SK-N-SH treated with all-trans-retinoic acid at 6 μM for 48 hours (cell line): Measurements from ENCODE around the gene RASSF10.

Source experiments
- ATAC-seq: fragments of 200-7000 bp; cut with Tn5 transposase; 3 replicates; pipeline ENCODE4 v1.9.1; 2020; ENCODE audit warnings: mild to moderate bottlenecking, moderate library complexity
- ARNTL ChIP-seq: fragments of 450-650 bp; formaldehyde crosslinking; IDR thresholded peaks from 2 replicates; pipeline ENCODE4 v1.5.0; 2020; ENCODE audit warnings: low read depth, mild to moderate bottlenecking, moderate library complexity, borderline replicate concordance
- BACH2 ChIP-seq: fragments of 250-450 bp; sonication (Bioruptor Pico); IDR thresholded peaks from 2 replicates; pipeline ENCODE4 v1.9.0; 2021; ENCODE audit warnings: mild to moderate bottlenecking, borderline replicate concordance
- CSDC2 ChIP-seq: fragments of 250-450 bp; sonication (Bioruptor Pico); IDR thresholded peaks from 2 replicates; pipeline ENCODE4 v1.5.0; 2020; ENCODE audit warnings: mild to moderate bottlenecking, moderate library complexity
- ESRRG ChIP-seq: fragments of 250-450 bp; sonication (Bioruptor Pico); IDR thresholded peaks from 2 replicates; pipeline ENCODE4 v1.6.1; 2021; ENCODE audit warnings: mild to moderate bottlenecking
- GLIS3 ChIP-seq: fragments of 250-450 bp; sonication (Bioruptor Pico); IDR thresholded peaks from 2 replicates; pipeline ENCODE4 v1.5.0; 2020; ENCODE audit warnings: mild to moderate bottlenecking, moderate library complexity
- ISL1 ChIP-seq: fragments of 250-450 bp; sonication (Bioruptor Pico); IDR thresholded peaks from 2 replicates; pipeline ENCODE4 v2.1.2; 2022; ENCODE audit warnings: mild to moderate bottlenecking, moderate library complexity
- OSR1 ChIP-seq: fragments of 250-450 bp; sonication (Bioruptor Pico); IDR thresholded peaks from 2 replicates; pipeline ENCODE4 v1.8.0; 2022; ENCODE audit warnings: moderate library complexity, mild to moderate bottlenecking, inconsistent platforms
- RARB ChIP-seq: fragments of 250-450 bp; sonication (Bioruptor Pico); IDR thresholded peaks from 2 replicates; pipeline ENCODE4 v1.8.0; 2021; ENCODE audit warnings: mild to moderate bottlenecking, moderate library complexity
- TCF4 ChIP-seq: fragments of 250-450 bp; sonication (Bioruptor Pico); IDR thresholded peaks from 2 replicates; pipeline ENCODE4 v1.8.0; 2021; ENCODE audit warnings: mild to moderate bottlenecking, moderate library complexity, borderline replicate concordance
- TOX ChIP-seq: fragments of 250-450 bp; sonication (Bioruptor Pico); IDR thresholded peaks from 2 replicates; pipeline ENCODE4 v1.8.0; 2021; ENCODE audit warnings: mild to moderate bottlenecking, moderate library complexity, borderline replicate concordance
- ZFP3 ChIP-seq: fragments of 250-450 bp; sonication (Bioruptor Pico); IDR thresholded peaks from 2 replicates; pipeline ENCODE4 v1.5.0; 2020; ENCODE audit warnings: mild to moderate bottlenecking, moderate library complexity
- ZNF565 ChIP-seq: fragments of 450-650 bp; formaldehyde crosslinking; conservative IDR thresholded peaks from 2 replicates; pipeline ENCODE4 v1.5.0; 2020; ENCODE audit warnings: low read depth, mild to moderate bottlenecking, moderate library complexity
- ZNF70 ChIP-seq: fragments of 450-650 bp; formaldehyde crosslinking; IDR thresholded peaks from 2 replicates; pipeline ENCODE4 v1.5.0; 2020; ENCODE audit warnings: mild to moderate bottlenecking, moderate library complexity
- ZNF8 ChIP-seq: fragments of 450-650 bp; formaldehyde crosslinking; IDR thresholded peaks from 2 replicates; pipeline ENCODE4 v1.5.0; 2020; ENCODE audit warnings: mild to moderate bottlenecking, moderate library complexity
- TF ChIP-seq, protein P1 (sequence below): fragments of 250-450 bp; sonication (Bioruptor Pico); IDR thresholded peaks from 2 replicates; pipeline ENCODE4 v1.8.0; 2021; ENCODE audit warnings: low read depth, mild to moderate bottlenecking, moderate library complexity, borderline replicate concordance
- TF ChIP-seq, protein P2 (sequence below): fragments of 250-450 bp; sonication (Bioruptor Pico); IDR thresholded peaks from 2 replicates; pipeline ENCODE4 v1.5.1; 2021; ENCODE audit warnings: mild to moderate bottlenecking, moderate library complexity
- TF ChIP-seq, protein P3 (sequence below): fragments of 250-450 bp; sonication (Bioruptor Pico); IDR thresholded peaks from 2 replicates; pipeline ENCODE4 v1.5.1; 2020; ENCODE audit warnings: low read depth, mild to moderate bottlenecking, moderate library complexity
- TF ChIP-seq, protein P4 (sequence below): fragments of 250-450 bp; sonication (Bioruptor Pico); IDR thresholded peaks from 2 replicates; pipeline ENCODE4 v1.5.0; 2020; ENCODE audit warnings: mild to moderate bottlenecking, moderate library complexity
- TF ChIP-seq, protein P5 (sequence below): fragments of 250-450 bp; sonication (Bioruptor Pico); IDR thresholded peaks from 2 replicates; pipeline ENCODE4 v1.8.0; 2020; ENCODE audit warnings: mild to moderate bottlenecking, moderate library complexity, borderline replicate concordance

The RASSF10 gene

DNA sequence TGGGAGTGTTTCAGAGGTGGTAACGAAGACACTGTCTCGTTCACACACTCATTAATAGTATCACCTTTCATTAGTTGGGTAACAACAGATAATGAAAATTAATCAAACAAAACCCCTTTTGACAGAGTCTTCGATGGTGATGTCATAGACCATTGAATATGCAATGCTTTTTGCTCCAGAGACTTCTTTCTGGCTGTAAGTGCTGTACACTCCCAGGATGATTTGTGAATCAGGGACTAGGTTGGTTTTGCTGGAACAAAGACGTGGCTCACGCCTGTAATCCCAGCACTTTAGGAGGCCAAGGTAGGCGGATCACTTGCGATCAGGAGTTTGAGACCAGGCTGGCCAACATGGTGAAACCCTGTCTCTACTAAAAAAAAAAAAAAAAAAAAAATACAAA is 9.5 kb upstream of the RASSF10 start:
- TF ChIP-seq ZNF70 (CRISPR knock-in tag) (no peak), BACH2 (CRISPR knock-in tag) (no peak), ARNTL (CRISPR knock-in tag) (no peak), ZNF565 (CRISPR knock-in tag) (no peak), ISL1 (CRISPR knock-in tag) (no peak), OSR1 (no peak), ZFP3 (CRISPR knock-in tag) (no peak), TCF4 (CRISPR knock-in tag) (no peak), RARB (no peak), GLIS3 (no peak)
- TF ChIP-seq, protein P1, sequence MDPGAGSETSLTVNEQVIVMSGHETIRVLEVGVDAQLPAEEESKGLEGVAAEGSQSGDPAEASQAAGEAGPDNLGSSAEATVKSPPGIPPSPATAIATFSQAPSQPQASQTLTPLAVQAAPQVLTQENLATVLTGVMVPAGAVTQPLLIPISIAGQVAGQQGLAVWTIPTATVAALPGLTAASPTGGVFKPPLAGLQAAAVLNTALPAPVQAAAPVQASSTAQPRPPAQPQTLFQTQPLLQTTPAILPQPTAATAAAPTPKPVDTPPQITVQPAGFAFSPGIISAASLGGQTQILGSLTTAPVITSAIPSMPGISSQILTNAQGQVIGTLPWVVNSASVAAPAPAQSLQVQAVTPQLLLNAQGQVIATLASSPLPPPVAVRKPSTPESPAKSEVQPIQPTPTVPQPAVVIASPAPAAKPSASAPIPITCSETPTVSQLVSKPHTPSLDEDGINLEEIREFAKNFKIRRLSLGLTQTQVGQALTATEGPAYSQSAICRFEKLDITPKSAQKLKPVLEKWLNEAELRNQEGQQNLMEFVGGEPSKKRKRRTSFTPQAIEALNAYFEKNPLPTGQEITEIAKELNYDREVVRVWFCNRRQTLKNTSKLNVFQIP (CRISPR knock-in tag) = no peak
- TF ChIP-seq, protein P2, sequence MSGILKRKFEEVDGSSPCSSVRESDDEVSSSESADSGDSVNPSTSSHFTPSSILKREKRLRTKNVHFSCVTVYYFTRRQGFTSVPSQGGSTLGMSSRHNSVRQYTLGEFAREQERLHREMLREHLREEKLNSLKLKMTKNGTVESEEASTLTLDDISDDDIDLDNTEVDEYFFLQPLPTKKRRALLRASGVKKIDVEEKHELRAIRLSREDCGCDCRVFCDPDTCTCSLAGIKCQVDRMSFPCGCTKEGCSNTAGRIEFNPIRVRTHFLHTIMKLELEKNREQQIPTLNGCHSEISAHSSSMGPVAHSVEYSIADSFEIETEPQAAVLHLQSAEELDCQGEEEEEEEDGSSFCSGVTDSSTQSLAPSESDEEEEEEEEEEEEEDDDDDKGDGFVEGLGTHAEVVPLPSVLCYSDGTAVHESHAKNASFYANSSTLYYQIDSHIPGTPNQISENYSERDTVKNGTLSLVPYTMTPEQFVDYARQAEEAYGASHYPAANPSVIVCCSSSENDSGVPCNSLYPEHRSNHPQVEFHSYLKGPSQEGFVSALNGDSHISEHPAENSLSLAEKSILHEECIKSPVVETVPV (CRISPR knock-in tag) = no peak
- TF ChIP-seq, protein P3, sequence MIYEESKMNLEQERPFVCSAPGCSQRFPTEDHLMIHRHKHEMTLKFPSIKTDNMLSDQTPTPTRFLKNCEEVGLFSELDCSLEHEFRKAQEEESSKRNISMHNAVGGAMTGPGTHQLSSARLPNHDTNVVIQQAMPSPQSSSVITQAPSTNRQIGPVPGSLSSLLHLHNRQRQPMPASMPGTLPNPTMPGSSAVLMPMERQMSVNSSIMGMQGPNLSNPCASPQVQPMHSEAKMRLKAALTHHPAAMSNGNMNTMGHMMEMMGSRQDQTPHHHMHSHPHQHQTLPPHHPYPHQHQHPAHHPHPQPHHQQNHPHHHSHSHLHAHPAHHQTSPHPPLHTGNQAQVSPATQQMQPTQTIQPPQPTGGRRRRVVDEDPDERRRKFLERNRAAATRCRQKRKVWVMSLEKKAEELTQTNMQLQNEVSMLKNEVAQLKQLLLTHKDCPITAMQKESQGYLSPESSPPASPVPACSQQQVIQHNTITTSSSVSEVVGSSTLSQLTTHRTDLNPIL (CRISPR knock-in tag) = no peak
- TF ChIP-seq, protein P4, sequence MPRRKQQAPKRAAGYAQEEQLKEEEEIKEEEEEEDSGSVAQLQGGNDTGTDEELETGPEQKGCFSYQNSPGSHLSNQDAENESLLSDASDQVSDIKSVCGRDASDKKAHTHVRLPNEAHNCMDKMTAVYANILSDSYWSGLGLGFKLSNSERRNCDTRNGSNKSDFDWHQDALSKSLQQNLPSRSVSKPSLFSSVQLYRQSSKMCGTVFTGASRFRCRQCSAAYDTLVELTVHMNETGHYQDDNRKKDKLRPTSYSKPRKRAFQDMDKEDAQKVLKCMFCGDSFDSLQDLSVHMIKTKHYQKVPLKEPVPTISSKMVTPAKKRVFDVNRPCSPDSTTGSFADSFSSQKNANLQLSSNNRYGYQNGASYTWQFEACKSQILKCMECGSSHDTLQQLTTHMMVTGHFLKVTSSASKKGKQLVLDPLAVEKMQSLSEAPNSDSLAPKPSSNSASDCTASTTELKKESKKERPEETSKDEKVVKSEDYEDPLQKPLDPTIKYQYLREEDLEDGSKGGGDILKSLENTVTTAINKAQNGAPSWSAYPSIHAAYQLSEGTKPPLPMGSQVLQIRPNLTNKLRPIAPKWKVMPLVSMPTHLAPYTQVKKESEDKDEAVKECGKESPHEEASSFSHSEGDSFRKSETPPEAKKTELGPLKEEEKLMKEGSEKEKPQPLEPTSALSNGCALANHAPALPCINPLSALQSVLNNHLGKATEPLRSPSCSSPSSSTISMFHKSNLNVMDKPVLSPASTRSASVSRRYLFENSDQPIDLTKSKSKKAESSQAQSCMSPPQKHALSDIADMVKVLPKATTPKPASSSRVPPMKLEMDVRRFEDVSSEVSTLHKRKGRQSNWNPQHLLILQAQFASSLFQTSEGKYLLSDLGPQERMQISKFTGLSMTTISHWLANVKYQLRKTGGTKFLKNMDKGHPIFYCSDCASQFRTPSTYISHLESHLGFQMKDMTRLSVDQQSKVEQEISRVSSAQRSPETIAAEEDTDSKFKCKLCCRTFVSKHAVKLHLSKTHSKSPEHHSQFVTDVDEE (CRISPR knock-in tag) = no peak
- TF ChIP-seq, protein P5, sequence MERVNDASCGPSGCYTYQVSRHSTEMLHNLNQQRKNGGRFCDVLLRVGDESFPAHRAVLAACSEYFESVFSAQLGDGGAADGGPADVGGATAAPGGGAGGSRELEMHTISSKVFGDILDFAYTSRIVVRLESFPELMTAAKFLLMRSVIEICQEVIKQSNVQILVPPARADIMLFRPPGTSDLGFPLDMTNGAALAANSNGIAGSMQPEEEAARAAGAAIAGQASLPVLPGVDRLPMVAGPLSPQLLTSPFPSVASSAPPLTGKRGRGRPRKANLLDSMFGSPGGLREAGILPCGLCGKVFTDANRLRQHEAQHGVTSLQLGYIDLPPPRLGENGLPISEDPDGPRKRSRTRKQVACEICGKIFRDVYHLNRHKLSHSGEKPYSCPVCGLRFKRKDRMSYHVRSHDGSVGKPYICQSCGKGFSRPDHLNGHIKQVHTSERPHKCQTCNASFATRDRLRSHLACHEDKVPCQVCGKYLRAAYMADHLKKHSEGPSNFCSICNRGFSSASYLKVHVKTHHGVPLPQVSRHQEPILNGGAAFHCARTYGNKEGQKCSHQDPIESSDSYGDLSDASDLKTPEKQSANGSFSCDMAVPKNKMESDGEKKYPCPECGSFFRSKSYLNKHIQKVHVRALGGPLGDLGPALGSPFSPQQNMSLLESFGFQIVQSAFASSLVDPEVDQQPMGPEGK (CRISPR knock-in tag) = no peak
- ATAC-seq = no peak

DNA sequence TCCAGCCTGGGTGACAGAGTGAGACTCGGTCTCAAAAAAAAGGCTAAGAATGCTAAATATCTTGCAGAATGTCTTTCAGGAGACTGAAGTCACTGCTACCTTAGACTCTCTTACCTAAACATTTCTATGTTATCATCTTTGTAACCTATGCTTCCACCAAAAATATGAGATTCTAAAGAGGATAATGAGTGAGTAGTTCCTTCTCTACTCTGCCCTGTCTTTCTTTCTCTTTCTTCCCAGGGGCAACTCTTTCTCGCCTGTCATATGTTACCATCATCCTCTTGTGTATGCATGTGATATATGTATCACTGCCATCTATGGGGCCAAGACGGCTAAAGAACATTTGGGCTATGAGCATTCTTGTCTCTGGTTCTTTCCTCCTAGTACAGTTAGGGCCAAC is 9.0 kb upstream of the RASSF10 start:
- no peak for ATAC-seq
- TF ChIP-seq GLIS3 (no peak), ISL1 (CRISPR knock-in tag) (no peak), TOX (no peak), TCF4 (CRISPR knock-in tag) (no peak), ZNF565 (CRISPR knock-in tag) (no peak), ZNF8 (no peak), CSDC2 (CRISPR knock-in tag) (no peak), ZFP3 (CRISPR knock-in tag) (no peak), ESRRG (CRISPR knock-in tag) (no peak)
- TF ChIP-seq, protein P3 (CRISPR knock-in tag) = no peak
- TF ChIP-seq, protein P1 (CRISPR knock-in tag) = no peak
